CD4-positive, alpha-beta T cell treated with Interleukin-10 for 1 hour (primary cell): ENCODE measurements around the gene ONECUT3.

Experiments
- DNase-seq: peaks from one replicate; pipeline ENCODE4 v3.0.0-alpha.2; 2020

ONECUT3 gene

DNA sequence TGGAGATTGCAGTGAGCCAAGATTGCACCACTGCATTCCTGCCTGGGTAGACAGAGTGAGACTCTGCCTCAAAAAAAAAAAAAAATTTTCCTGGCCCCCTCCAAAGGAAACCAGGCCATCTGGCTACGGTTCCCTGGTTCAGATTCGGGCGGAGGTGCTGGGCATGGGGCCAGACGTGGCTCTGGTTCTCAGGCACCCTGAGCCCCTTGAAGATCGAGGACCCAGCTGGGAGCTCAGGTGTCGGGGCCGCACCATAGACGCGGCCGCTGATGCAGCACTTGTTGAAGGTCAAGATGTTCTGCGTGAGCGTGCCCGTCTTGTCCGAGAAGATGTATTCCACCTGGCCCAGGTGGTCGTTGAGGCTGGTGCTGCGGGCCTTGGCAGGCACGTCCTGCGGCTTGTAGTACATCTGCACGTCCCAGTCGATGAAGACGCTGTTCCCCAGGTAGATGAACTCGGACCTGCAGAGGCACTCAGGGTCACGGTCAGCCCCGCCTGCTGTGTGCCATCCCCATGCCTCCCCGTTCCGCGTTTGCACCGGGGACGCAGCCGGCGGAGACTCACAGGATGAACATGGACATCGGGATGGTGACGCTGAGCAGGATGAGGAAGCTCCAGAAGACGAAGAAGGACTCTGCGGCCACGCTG is 46.5 kb downstream of the ONECUT3 start:
- no peak for DNase-seq

DNA sequence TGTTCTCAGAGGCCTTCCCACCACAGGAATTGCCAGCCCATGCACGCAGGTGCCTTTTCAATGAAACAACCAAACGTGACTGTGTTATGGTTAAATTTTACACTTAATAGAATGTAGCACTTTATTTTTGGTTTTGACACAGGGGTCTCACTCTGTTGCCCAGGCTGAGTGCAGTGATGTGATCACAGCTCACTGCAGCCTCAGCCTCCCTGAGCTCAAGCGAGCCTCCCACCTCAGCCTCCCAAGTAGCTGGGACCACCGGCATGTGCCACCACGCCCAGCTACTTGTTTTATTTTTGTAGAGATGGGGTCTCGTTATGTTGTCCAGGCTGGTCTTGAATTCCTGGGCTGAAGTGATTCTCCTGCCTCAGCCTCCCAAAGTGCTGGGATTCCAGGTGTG is 51.6 kb downstream of the ONECUT3 start:
- no peak for DNase-seq

DNA sequence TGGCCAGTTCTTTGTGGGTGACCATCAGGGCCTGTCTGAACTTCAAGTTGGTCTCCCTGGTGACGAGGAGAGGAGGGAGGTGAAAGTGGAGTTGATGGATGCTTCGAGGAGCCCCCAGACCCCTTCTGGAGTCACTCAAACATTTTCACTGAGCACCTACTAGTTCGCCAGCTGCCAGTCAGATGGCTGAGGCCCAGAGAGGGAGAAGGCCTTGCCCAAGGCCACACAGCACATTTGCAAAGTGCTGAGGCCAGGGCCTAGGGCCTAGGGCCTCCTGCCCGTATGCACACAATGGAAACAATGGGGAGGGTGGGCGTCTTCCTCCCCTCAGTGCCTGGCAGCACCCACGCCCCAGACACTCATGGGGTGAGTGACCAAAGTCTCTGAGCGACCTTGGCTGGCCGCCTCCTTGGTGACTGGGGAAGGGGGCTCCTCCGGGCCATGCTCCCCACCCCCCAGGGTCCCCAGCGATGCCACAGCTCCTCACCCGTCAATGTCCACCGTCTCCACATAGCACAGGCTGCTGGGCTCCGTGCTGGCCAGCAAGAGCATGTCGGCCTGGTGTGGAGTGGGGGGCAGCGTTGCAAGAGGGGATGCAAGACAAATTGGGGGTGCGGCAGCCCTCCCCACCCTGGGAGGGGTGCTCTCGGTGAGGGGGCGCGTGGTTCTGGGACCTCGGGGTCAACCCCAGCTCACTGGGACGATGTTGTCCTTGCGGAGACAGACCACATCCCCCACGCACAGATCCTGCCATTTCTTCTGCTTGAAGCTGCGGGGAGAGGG is 52.3 kb downstream of the ONECUT3 start:
- no peak for DNase-seq

DNA sequence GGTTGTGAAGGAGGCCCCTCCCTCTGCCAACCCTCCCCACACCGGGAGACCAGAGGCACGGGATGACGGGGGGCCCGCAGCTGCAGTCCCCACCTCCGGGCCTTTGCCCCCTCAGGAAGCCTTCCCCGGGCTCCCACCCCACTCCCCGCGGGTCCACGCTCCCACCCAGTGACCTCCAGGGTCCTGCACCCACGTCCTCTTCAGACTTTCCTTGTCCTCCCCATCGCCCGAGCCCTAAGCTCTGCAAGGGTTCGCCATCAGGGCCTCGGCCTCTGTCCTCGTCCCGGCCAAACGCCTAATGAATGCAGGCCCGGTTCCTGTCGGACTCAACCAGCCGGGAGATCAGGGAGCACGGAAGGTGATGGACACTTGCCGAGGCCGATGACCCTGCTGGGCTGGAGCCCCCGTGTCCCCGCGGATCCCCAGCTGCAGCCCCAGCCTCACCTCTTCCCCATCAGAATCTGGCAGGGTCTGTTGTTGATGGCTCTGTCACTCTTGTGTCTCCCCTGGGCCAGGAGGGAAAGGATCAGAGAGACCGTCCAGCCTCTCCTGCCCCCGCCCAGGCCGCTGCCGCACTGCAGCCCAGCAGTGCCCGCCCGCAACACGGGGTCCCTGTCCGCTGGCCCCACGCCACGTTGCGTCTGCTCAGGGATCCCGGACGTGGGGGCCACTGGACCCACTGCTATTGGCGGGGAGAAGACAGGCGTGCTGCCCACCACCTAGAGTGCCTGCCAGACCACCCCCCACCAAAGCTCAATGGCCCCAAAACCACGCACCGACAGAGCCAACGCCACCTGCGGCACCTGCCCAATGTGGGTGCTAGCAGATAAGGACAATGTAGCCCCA is 53.1 kb downstream of the ONECUT3 start:
- no peak for DNase-seq

DNA sequence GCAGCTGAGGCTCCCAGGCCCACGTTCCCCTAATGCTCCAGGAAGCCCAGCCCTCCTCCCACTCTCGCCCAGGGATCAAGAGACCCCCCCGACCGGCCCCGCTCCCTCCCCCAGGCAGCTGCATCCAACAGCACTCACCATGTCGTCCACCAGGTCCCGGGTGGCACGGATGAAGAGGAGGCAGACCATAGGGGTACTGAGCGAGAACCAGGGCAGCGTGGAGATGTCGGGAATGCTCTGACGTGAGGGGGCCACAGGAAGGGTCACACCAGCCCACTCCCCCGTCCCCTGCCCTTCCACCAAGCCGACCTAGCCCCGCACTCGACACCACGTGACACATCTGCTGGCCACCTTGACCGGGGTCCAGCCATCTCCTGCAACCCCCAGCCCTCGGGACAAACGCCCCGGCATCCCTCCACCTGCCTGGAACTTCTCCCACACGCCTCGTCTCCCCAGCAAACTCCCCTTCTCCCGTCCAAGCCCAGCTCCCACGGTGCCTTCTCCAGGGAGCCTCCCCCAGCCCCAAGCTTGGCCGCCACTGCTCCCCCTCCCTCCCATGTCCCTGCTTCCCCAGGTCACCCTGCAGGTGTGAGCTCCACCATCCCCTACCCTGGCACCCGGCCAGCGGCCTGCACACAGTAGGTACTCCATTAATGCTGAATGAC is 53.9 kb downstream of the ONECUT3 start:
- no peak for DNase-seq

DNA sequence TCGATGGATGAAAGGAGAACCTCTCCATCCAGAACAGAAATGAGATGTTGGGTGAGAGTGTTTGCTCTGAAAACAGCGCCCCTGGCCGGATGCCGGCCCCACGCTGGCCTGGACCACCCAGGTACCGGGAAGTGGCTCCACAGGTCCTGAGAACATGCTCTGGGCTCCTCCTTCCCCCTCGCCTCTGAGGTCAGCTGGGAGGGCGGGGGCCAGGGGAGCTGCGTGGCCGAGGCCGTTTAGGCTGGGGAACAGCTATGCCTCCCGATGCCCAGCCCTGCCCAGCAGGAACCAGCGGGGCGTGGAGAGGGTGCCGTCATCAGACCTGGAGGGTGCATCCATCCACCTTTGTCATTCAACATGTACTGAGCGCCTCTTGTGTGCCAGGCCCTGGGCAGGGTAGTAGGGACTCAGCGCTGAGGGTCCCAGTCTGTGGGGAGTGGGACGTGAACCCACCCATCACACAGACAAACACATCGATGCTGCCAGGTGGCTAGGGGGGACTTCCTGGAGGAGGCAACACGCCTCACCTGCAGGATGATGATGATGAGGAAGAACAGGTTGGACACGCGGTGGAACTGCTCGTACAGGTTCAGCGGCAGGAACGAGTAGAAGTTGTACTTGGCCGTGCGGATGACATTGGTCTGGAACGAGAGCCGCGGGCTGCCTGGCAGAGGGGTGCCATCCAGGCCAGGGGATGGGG is 54.5 kb downstream of the ONECUT3 start:
- DNase-seq, result no peak

DNA sequence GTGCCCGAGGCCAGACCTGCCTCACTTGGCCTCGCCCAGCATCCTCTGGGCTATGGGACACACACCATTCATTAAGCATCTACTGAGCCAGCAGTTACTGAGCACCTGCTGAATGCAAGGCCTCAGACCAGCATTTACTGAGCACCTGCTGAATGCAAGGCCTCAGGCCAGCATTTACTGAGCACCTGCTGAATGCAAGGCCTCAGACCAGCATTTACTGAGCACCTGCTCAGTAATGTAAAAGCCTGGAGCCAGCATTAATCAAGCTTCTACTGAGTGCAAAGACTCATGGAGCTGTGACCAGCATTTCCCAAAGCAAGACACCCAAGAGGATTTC is 55.1 kb downstream of the ONECUT3 start:
- DNase-seq, result no peak

DNA sequence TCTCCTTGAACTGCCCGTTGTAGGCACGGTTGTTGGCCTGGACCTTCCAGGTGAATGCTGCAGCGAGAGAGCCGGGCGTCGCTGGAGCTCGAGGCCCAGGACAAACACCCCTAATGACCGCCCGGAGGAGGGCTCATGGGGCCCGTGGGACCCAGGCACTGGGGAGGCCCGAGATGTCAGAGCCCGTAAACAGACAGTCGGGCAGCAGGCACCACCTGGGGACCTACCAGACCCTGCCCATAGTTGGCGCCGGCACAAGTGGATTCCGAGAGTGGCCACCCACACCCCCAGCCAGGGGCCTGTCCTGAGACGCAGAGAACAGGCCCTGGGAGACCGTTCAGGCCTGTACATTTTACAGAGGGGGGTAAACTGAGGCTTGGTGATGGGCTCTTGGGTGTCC is 56.4 kb downstream of the ONECUT3 start:
- no peak for DNase-seq

DNA sequence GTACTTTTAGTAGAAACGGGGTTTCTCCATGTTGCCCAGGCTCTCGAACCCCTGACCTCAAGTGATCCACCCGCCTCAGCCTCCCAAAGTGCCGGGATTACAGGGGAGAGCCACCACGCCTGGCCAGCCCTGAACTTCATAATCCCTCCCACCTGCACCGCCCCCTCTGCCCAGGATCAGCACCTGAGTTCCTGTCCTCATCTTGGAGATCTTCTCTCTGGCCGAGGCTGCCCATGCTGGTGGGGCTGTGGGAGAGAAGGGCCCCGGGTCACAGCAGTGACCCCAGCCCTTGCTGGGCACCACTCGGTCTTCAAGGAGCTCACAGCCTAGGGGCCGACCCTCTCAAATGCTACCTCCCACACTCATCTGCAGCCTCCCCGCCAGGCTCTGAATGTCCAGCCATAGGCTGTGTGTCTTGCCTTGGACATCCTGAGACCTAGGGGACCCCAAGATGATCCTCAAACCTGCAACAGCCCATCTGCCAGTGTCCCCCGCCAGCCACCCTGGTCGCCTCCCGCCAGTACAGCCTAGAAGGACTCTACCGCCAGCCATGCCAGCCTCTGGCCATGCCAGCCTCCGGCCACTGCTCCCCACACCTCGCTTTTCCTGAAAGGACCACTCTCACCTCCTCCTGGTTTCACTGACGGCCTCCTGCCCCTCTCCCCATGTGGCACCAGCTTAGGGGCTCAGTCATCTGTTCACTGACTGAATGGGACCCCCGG is 57.3 kb downstream of the ONECUT3 start:
- DNase-seq, result no peak

DNA sequence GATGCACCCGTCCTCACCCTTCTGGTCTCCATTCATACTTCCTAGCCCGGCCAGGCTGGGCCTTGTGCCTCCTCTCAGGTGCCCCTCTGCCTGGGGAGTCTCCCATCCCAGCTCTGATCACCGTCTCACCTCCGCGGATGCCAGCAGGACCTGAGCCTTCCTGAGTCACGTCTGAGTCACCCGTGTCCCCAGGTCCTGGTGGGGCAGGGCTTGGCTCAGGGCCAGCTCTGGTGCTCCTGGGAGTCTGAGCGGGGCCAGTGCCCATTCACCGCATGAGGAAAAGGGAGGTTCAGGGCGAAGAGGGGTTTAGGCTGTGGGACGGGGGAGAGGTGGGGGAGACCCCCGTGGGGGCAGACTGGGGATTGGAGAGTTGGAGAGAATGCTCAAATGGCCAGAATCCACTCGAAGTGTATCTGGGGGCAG is 58.2 kb downstream of the ONECUT3 start:
- DNase-seq, result peak; percentile 26

DNA sequence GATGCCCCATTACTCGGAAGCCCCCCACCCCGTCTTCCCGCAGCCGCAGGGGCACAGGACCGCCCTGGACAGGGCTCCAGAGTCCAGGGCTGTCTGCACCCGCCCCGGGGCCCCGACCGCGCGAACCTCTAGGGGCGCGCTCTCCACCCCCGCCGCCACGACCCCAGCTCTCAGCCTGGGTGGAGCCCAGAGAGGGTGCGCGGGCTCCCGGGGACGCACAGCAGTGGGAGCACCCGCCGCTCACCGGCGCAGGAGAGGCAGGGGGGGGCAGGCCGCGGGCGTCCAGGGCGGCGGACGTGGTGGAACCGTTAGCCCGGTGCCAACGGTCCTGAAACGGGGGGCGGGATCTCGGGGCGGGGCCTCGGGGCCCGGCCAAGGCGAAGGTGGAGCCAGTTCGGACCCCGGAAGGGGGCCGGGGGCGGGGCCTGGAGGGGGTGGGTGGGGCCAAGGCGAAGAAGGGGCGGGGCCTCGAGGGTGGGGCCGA is 58.7 kb downstream of the ONECUT3 start, which contains the start of gene ATP8B3:
TSS of gene ATP8B3 (minus strand) at position 335 of the 484 bp plus-strand sequence. CDS start 540 bp downstream, outside the sequence.
- DNase-seq, result peak; percentile 87

DNA sequence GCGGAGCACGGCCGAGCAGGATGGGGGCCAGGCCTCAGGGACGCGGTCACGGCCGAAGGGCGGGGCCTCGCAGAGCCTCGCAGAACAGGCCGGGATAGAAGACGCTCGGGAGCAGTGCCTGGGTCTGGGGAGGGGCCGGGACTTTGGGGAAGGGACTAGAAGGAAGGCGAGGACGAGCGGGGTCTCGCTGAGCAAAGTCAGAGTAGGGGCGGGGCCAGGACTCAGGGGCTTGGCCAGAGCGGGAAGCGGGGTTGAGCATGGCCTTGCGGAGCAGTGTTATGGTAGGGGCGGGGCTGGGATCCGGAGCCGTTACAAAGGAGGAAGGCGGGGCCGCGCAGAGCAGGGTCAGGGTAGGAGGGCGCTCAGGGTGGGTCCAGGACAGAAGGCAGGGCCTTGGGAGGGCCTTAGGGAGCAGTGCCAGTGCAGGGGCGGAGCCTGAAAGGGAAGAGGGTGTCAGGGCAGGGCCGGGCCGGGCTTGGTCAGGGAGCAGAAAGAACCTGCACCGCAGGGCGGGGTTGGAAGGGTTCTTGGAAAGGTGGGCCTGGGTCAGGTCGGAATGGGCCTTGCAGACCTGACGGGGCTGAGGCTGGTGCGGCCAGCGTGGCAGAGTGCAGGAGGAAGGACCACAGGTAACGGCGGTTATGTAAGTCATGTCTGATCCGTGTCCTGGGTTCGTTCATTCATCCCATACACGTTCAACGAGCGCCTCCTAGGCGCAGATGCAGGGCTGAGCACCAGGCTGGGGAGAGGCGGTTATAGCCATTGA is 59.3 kb downstream of the ONECUT3 start:
- DNase-seq, result peak; percentile 92

DNA sequence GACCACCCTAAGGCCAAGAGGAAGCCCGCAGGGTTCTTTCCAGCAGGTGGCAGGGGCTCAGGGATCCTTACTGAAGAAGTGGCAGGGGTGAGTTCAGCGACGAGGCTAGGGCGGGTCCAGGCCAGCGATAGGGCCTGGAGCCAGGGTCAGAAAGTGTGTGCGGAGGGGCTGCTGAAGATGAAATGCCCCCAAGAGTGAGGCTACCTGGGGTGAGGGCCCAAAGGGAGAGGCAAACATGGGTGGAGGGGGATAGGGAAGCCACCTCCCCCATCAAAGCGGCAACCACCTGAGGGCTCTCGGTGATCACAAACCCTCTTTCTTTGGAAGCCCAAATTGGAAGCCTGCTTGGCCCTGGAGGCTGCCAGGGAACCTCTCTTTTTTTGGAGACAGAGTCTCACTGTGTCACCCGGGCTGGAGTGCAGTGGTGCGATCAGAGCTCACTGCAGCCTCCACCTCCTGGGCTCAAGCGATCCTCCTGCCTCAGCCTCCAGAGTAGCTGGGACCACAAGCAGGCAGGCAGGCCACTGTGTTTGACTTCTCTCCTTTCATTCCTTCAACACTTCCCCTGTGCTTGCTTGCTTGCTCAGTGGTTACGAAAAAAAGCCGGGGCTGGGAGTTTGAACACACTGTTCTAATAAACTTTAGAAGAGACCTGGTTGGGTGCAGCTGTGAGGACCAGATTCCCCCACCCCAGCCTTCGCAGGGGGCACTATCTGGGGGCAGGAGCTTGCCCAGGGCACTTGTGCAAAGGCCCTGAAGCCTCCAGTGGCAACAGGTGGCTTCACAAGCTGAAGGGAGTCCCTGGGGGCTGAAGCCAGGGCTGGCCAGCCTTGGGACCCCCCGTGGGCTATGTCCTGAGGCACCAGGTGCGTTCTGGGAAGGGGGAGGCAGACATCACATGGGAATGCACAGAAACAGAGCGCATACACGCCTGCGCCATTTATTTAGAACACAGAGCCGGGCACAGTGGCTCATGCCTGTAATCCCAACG is 60.2 kb downstream of the ONECUT3 start:
- DNase-seq, result no peak

DNA sequence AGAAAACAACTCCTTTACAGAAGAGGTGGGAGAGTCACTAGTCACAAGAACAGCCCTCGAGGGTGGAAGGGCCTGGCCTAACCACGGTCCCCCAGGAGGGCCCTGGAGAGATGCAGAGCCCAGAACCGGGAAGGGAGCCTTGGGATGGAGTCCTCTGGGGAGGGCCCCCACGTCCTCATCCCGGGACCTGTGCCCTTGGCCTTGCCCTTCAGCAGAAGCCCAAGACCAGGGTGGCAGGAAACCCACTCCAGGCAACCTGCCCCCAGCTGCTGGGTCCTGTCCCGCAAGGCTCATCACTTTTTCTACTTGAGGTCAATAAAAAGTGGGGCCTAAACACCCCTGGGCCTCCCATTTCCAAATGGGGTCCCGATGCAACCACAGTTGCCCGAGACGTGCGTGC is 61.1 kb downstream of the ONECUT3 start:
- no peak for DNase-seq

DNA sequence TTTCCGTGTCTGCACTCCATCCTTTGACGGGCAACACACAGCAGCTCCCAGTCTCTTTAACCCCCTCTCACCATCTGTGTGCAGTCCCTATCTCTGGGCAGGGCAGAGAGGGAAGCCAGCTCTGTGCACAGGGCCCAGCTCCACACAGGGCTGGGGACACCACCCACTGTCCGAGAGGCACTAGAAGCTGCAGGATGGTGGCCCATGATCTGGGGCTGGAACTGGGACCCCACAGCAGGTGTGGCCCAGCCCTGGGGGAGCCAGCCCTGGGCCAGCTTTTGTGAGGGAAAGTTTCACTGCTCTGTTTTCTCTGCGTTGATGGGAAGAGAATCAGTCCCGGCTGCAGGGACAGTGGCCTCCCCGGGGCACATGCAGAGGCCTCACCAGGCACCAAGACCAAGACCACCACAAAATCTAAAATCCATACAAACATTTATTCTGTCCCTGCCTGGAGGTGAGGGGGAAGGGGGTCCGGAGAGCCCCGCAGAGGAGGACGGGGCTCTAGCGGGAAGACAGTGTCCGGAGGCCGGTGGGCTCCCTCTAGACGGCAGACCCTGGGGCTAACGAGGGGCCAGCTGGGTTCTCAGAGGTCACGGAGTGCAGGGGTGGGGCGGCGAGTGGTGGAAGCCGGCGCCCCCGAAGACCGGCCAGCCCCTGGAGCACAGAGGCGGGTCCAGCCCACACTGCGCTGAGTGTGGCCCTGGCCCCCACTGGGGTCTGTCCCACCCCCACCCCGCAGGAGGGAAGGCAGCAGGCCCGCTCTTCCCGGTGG is 61.7 kb downstream of the ONECUT3 start:
- no peak for DNase-seq

DNA sequence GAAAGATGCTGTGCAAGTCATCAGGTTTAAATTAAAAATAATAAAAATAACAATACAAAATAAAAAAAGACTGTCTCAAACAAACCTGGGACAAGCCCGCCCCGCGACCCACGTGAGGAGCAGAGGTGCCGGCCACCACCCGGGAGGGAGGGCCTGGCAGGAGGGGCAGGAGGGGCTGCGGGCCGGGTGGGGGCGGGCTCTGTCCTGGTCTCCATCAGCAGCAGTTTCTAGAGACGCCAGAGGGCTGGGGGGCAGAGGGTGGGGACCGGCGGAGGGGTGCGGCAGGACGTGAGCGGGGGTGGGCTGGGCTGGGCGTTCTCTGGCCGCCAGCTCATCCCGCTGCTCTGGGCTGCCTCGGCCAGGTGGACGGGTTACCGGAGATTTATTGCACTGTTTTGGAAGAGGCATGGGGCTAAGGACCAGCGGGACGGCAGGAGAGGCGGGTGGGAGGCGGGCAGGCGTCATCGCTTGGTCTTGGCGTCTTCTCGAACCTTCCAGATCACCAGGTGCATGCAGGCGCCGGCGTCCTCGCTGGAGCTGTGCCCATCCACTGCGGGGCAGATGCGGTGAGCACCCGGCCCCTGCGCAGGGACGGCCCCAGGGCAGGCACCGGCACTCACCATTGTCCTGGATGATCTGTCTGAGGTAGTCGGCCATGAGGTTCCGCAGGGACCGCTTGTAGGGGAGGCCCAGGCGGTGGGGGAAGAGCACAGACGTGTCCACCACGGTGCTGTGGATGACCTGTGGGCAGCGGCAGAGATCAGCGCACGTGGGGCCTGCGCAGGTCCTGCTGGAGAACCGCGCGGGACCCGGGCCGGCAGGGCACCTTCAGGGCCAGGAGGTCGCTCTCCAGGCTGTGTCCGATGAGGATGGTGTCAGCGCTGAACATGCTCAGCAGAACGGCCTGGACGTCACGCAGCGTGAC is 62.6 kb downstream of the ONECUT3 start:
- no peak for DNase-seq

DNA sequence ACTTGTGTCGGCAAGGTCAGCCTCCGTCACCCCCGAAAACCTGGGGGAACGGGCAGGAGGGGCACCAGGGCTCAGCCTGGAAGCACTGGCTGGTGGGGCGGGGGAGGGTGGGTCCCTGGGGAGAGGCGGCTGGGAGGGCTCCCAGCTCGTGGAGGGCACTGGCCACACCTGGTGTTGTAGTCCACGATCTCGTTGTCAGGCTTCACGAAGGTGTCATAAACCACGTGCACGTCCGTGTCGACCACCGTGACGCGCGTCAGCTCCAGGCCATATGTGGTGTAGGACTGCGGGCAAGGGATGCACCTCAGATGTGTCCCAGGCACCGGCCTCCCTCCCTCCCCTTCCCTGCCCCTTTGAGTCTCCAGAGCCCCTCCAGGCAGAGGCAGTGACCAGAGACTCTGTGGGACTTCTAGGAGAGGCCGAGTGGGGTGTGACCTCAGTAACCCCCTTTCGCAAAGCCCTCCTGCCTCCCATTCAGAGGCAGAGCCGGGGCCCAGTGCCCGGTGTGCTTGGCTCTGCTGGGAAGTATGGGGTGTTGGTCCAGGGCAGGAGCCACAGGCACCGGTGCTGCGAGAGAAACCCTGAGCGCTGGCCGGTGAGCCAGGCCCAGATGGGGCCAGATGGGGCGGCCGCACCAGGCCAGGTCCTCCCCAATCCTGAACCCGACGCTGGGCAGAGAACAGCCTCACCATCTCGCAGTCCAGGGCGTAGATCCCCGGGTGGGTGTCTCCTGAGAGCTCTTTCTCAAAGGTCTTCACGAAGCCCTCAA is 63.4 kb downstream of the ONECUT3 start:
- no peak for DNase-seq
